ENCODE results near the gene HP. TPM values are rescaled to one million over a fixed set of nuclear protein-coding genes. Genes with fewer than 3 reads are reported as not detected.
A peak's percentile ranks its signal among the peaks of the same experiment; 100 is the strongest.

HP gene
- total RNA-seq, 6 experiments from 2014 or later, result 42,048 to 58,242 (median 47,923) TPM

DNA sequence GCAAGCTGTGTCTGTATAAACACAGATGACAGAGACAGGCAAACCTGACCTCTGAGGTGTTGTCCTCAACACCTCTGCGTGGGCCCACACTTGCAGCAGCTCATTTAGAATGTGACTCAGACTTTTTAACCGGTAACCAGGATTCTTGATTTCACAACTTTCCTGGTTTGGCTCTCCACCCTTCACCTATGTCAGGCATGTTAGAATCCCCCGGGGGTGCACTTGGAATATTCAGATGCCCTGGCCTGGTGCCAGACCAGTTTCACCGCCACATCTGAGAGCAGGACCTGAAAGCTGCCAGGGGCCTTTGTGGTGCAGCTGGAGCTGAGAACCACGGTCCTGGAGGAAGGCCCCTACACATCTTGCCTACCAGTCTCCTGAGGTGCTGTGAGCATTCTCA is 40.9 kb upstream of the HP start:
- Histone ChIP-seq H3K27ac (peak overlapping the region; percentile 82 to 90 (median 89)), H3K27me3 (no peaks in the 10 kb centered on the region), H3K36me3 (peaks cover 0 to 2% (median 0%) of the 10 kb centered on the region in 4 donors), H3K4me1 (peaks cover 0 to 44% (median 11%) of the 10 kb centered on the region in 4 donors), H3K9me3 (no peaks in the 10 kb centered on the region), H3K4me3 (peak overlapping the region; percentile 38 to 64 (median 64))
- peak; percentile 38 for TF ChIP-seq POLR2A (IDR thresholded peaks at IDR 0.05)
- TF ChIP-seq, protein P1, sequence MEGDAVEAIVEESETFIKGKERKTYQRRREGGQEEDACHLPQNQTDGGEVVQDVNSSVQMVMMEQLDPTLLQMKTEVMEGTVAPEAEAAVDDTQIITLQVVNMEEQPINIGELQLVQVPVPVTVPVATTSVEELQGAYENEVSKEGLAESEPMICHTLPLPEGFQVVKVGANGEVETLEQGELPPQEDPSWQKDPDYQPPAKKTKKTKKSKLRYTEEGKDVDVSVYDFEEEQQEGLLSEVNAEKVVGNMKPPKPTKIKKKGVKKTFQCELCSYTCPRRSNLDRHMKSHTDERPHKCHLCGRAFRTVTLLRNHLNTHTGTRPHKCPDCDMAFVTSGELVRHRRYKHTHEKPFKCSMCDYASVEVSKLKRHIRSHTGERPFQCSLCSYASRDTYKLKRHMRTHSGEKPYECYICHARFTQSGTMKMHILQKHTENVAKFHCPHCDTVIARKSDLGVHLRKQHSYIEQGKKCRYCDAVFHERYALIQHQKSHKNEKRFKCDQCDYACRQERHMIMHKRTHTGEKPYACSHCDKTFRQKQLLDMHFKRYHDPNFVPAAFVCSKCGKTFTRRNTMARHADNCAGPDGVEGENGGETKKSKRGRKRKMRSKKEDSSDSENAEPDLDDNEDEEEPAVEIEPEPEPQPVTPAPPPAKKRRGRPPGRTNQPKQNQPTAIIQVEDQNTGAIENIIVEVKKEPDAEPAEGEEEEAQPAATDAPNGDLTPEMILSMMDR (IDR thresholded peaks at IDR 0.05), result no peak
- DNase-seq, result peak in 2 of 3 donors; percentile 65 to 74
- intact Hi-C loops (cut with DNase I), result no loop called here
- WGBS (ENCODE audit: insufficient coverage, low coverage, low lambda C conversion rate, missing lambda C conversion rate), result 11% methylated on average over 5 of the region's 5 CpGs
- ATAC-seq, result peak in 1 of 4 donors; percentile 13

DNA sequence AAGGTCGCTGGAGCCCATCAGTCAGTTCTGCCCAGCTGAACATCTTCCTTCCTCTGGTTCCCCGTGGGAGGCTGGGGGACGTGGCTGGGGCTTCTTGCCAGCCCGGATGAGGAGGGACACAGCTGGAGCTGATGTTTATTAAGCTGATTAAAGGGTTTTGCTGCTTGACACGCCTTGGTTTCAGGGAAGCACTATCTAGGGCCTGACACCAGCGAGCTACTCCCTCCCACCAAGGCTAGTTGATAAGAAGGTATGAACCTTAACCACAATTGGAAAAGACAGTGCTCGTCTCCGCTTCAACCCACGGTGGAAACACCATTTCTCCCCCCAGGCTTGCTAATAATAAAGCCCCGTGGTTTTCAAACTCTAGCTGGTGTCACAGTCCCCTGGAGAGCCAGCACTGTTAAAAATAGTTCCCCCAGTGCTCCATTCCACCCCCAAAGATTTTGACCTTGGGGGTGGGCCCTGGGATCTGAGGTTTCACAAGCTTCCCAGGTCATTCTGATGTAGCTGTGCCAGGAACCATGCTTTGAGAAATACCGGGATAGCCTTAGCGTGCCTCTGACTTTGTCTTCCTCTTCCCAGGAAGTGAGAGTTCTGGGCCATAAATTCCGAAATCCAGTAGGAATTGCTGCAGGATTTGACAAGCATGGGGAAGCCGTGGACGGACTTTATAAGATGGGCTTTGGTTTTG is 40.3 kb upstream of the HP start:
- H3K27me3 ChIP-seq, result no peaks in the 10 kb centered on the region
- intact Hi-C loops (cut with DNase I), result no loop called here
- H3K4me3 ChIP-seq, result peak overlapping the region; percentile 38 to 64 (median 64)
- H3K9me3 ChIP-seq, result no peaks in the 10 kb centered on the region
- TF ChIP-seq POLR2A (IDR thresholded peaks at IDR 0.05), result peak; percentile 66
- TF ChIP-seq, protein P1 (IDR thresholded peaks at IDR 0.05), result no peak
- peaks cover 0 to 51% (median 11%) of the 10 kb centered on the region in 4 donors for H3K4me1 ChIP-seq
- ATAC-seq (peak; percentile 22 to 27 (median 22)), DNase-seq (peak in 2 of 3 donors; percentile 61 to 69)
- H3K27ac ChIP-seq, result peak overlapping the region; percentile 82 to 90 (median 89)
- WGBS (ENCODE audit: insufficient coverage, low coverage, low lambda C conversion rate, missing lambda C conversion rate), result 18% methylated on average over 12 of the region's 15 CpGs
- peaks cover 0 to 2% (median 0%) of the 10 kb centered on the region in 4 donors for H3K36me3 ChIP-seq

DNA sequence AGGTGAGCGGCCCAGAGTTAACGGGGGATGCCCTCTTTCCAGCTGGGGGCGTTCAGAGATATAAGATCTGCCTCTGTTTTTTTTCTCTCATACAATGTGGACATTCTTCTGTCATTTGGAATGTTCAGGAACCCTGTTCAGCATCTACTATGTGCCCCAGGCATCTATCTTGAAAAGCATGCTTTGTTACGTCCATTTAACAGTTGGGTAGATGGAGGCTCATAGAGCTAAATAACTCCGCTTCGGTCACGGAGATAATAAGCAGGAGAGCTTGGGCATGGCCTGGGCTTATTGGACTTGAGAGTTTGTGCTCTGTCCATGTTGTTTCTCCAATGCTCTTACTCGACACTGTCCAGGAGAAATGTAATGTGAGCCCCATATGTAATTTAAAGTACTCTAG is 39.6 kb upstream of the HP start:
- no peaks in the 10 kb centered on the region for H3K9me3 ChIP-seq
- ATAC-seq, result no peak
- peak overlapping the region; percentile 82 to 90 (median 89) for H3K27ac ChIP-seq
- no peaks in the 10 kb centered on the region for H3K27me3 ChIP-seq
- H3K4me1 ChIP-seq, result peaks cover 0 to 57% (median 12%) of the 10 kb centered on the region in 4 donors
- peaks cover 0 to 2% (median under 1%) of the 10 kb centered on the region in 4 donors for H3K36me3 ChIP-seq
- intact Hi-C loops (cut with DNase I), result no loop called here
- no peak for DNase-seq
- H3K4me3 ChIP-seq, result peak overlapping the region; percentile 38 to 64 (median 64)
- no peak for TF ChIP-seq POLR2A (IDR thresholded peaks at IDR 0.05)
- TF ChIP-seq, protein P1 (IDR thresholded peaks at IDR 0.05), result peak in 1 of 4 donors; percentile 16
- 28% methylated on average over 7 of the region's 8 CpGs for WGBS (ENCODE audit: insufficient coverage, low coverage, low lambda C conversion rate, missing lambda C conversion rate)

DNA sequence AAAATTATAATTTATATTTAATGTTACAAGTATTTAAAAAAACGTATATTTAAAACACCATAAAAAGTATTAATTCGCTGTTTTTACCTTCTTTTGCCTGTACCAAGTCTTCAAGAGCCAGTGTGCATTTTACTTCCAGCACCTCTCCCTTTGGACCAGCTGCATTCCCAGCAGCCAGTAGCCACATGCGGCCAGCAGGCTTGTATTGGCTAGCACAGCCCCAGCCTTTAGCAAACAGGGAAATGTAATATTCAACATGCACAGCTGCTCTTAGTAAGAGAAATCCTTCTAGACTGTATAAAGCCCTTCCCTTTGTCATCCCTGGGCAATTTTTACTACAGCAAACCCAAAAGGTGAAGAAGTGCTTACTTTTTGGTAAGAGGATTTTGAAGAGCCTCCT is 39.2 kb upstream of the HP start:
- peak in 3 of 4 donors; percentile 9 to 34 (median 20) for ATAC-seq

More for the DNA sequence above, 39.2 kb upstream of the HP start:
- Histone ChIP-seq H3K4me1 (peaks cover 0 to 59% (median 13%) of the 10 kb centered on the region in 4 donors), H3K9me3 (no peaks in the 10 kb centered on the region), H3K27ac (peak overlapping the region; percentile 82 to 90 (median 89)), H3K27me3 (no peaks in the 10 kb centered on the region), H3K4me3 (peak overlapping the region; percentile 38 to 64 (median 64)), H3K36me3 (peaks cover 0 to 5% (median under 1%) of the 10 kb centered on the region in 4 donors)
- TF ChIP-seq POLR2A (IDR thresholded peaks at IDR 0.05), result no peak
- TF ChIP-seq, protein P1 (IDR thresholded peaks at IDR 0.05), result peak in 2 of 4 donors; percentile 3 to 7
- no peak for DNase-seq
- WGBS (ENCODE audit: insufficient coverage, low coverage, low lambda C conversion rate, missing lambda C conversion rate), result 19% methylated on average over 3 of the region's 3 CpGs
- intact Hi-C loops (cut with DNase I), result no loop called here

Measured in right lobe of liver (tissue), 6 donors.